ENCODE measurements around the gene CAMK2D. TPM values are rescaled to one million over a fixed set of nuclear protein-coding genes. Genes with fewer than 3 reads are reported as not detected.
"Not testable (repeated sequence)": the region's sequence is repeated elsewhere in the genome, so short reads cannot be mapped to it uniquely, and the experiment has no call there.

CAMK2D gene
- total and polyA plus RNA-seq, 2 experiments from 2014 or later = 4.9 to 14.6 TPM

GRCh38 chr4:113764720-113765264, 3.3 kb upstream of the CAMK2D start:
- Mint-ChIP-seq H3K36me3 (ENCODE audit: low read depth) (no peaks in the 10 kb centered on the region), H3K9me3 (no peaks in the 10 kb centered on the region), H3K27me3 (ENCODE audit: insufficient read depth, low read depth, poor library complexity) (peaks cover 13% of the 10 kb centered on the region), H3K4me1 (peaks cover 14% of the 10 kb centered on the region; the same call in 2 of the 3 replicates), H3K27ac (no peak overlapping the region), H3K4me3 (no peak overlapping the region)
- H3F3A ChIP-seq (replicated peaks; ENCODE audit: low read depth) = no peaks in the 10 kb centered on the region
- TF ChIP-seq JUNB (IDR thresholded peaks at IDR 0.05; ENCODE audit: unreplicated experiment) = no peak
- DNase-seq (ENCODE audit: low spot score) = no peak
- peaks cover 9% of the 10 kb centered on the region; the same call in 1 of the 2 replicates for H3K4me1 ChIP-seq (ENCODE audit: insufficient read depth)
- 0 out of 2 replicates have a peak overlapping the region, but pooled peaks have one; percentile 8 for H2AFZ ChIP-seq
- no peak overlapping the region for H3K4me3 ChIP-seq
- no peak overlapping the region for H3K4me2 ChIP-seq
- H3K36me3 ChIP-seq (ENCODE audit: insufficient read depth) = no peaks in the 10 kb centered on the region
- peaks cover 9% of the 10 kb centered on the region for H3K27me3 ChIP-seq (ENCODE audit: insufficient read depth)
- H3K9me2 ChIP-seq (ENCODE audit: insufficient read depth) = no peaks in the 10 kb centered on the region
- ATAC-seq = no peak
- H3K27ac ChIP-seq (ENCODE audit: low read depth) = no peak overlapping the region
- no peaks in the 10 kb centered on the region for H4K20me1 ChIP-seq (replicated peaks; ENCODE audit: insufficient read depth)
- H3K79me2 ChIP-seq (replicated peaks; ENCODE audit: insufficient read depth) = no peaks in the 10 kb centered on the region

GRCh38 chr4:113763923-113764322, 2.4 kb upstream of the CAMK2D start:
- H3K36me3 Mint-ChIP-seq (ENCODE audit: low read depth); H3F3A ChIP-seq (replicated peaks; ENCODE audit: low read depth); H3K4me3 ChIP-seq; H3K9me2 ChIP-seq (ENCODE audit: insufficient read depth); H4K20me1 ChIP-seq (replicated peaks; ENCODE audit: insufficient read depth); H3K4me2 ChIP-seq; ATAC-seq; DNase-seq (ENCODE audit: low spot score); H3K79me2 ChIP-seq (replicated peaks; ENCODE audit: insufficient read depth); H3K9me3 Mint-ChIP-seq; H3K27ac ChIP-seq (ENCODE audit: low read depth); H3K27ac Mint-ChIP-seq; H2AFZ ChIP-seq; H3K4me3 Mint-ChIP-seq; H3K36me3 ChIP-seq (ENCODE audit: insufficient read depth): not testable (repeated sequence)
- peaks cover 13% of the 10 kb centered on the region for H3K27me3 Mint-ChIP-seq (ENCODE audit: insufficient read depth, low read depth, poor library complexity)
- peaks cover 18% of the 10 kb centered on the region; the same call in 2 of the 3 replicates for H3K4me1 Mint-ChIP-seq
- Histone ChIP-seq H3K4me1 (ENCODE audit: insufficient read depth) (peaks cover 16% of the 10 kb centered on the region; the same call in 1 of the 2 replicates), H3K27me3 (ENCODE audit: insufficient read depth) (peaks cover 18% of the 10 kb centered on the region)

GRCh38 chr4:113763029-113763285, 1.4 kb upstream of the CAMK2D start:
- Histone ChIP-seq H3K79me2 (replicated peaks; ENCODE audit: insufficient read depth) (no peaks in the 10 kb centered on the region; the same call in 1 of the 2 replicates), H3K4me2 (peak overlapping the region; percentile 69), H4K20me1 (replicated peaks; ENCODE audit: insufficient read depth) (no peaks in the 10 kb centered on the region), H3K4me3 (peak overlapping the region; percentile 81), H2AFZ (peak overlapping the region; percentile 0; the same call in 1 of the 2 replicates), H3F3A (replicated peaks; ENCODE audit: low read depth) (no peaks in the 10 kb centered on the region), H3K36me3 (ENCODE audit: insufficient read depth) (no peaks in the 10 kb centered on the region), H3K27me3 (ENCODE audit: insufficient read depth) (peaks cover 27% of the 10 kb centered on the region), H3K9me2 (ENCODE audit: insufficient read depth) (no peaks in the 10 kb centered on the region), H3K4me1 (ENCODE audit: insufficient read depth) (peaks cover 23% of the 10 kb centered on the region), H3K27ac (ENCODE audit: low read depth) (peak overlapping the region; percentile 86)
- H3K4me1 Mint-ChIP-seq = peaks cover 20% of the 10 kb centered on the region; the same call in 2 of the 3 replicates
- ATAC-seq (no peak), DNase-seq (ENCODE audit: low spot score) (no peak)
- no peaks in the 10 kb centered on the region for H3K9me3 Mint-ChIP-seq
- H3K27me3 Mint-ChIP-seq (ENCODE audit: insufficient read depth, low read depth, poor library complexity) = peaks cover 13% of the 10 kb centered on the region
- peak overlapping the region; percentile 82 for H3K4me3 Mint-ChIP-seq
- H3K27ac Mint-ChIP-seq = peak overlapping the region; percentile 98
- H3K36me3 Mint-ChIP-seq (ENCODE audit: low read depth) = no peaks in the 10 kb centered on the region
- TF ChIP-seq EZH2phosphoT487 (IDR thresholded peaks at IDR 0.05; ENCODE audit: unreplicated experiment) (no peak), POLR2AphosphoS5 (IDR thresholded peaks at IDR 0.05; ENCODE audit: low read depth) (no peak), STAT1 (IDR thresholded peaks at IDR 0.05; ENCODE audit: unreplicated experiment) (no peak), CREB1 (CRISPR knock-in tag; IDR thresholded peaks at IDR 0.05; ENCODE audit: low read depth) (no peak), ZNF114 (CRISPR knock-in tag; IDR thresholded peaks at IDR 0.05) (no peak), ZNF331 (CRISPR knock-in tag; IDR thresholded peaks at IDR 0.05; ENCODE audit: low read depth) (no peak), CTCF (conservative IDR thresholded peaks at IDR 0.05; ENCODE audit: low read depth in 2 of 2) (no peak), NANOG (IDR thresholded peaks at IDR 0.05; ENCODE audit: borderline replicate concordance) (no peak)
- TF ChIP-seq, protein P1, sequence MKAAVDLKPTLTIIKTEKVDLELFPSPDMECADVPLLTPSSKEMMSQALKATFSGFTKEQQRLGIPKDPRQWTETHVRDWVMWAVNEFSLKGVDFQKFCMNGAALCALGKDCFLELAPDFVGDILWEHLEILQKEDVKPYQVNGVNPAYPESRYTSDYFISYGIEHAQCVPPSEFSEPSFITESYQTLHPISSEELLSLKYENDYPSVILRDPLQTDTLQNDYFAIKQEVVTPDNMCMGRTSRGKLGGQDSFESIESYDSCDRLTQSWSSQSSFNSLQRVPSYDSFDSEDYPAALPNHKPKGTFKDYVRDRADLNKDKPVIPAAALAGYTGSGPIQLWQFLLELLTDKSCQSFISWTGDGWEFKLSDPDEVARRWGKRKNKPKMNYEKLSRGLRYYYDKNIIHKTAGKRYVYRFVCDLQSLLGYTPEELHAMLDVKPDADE (IDR thresholded peaks at IDR 0.05) = no peak
- TF ChIP-seq, protein P2, sequence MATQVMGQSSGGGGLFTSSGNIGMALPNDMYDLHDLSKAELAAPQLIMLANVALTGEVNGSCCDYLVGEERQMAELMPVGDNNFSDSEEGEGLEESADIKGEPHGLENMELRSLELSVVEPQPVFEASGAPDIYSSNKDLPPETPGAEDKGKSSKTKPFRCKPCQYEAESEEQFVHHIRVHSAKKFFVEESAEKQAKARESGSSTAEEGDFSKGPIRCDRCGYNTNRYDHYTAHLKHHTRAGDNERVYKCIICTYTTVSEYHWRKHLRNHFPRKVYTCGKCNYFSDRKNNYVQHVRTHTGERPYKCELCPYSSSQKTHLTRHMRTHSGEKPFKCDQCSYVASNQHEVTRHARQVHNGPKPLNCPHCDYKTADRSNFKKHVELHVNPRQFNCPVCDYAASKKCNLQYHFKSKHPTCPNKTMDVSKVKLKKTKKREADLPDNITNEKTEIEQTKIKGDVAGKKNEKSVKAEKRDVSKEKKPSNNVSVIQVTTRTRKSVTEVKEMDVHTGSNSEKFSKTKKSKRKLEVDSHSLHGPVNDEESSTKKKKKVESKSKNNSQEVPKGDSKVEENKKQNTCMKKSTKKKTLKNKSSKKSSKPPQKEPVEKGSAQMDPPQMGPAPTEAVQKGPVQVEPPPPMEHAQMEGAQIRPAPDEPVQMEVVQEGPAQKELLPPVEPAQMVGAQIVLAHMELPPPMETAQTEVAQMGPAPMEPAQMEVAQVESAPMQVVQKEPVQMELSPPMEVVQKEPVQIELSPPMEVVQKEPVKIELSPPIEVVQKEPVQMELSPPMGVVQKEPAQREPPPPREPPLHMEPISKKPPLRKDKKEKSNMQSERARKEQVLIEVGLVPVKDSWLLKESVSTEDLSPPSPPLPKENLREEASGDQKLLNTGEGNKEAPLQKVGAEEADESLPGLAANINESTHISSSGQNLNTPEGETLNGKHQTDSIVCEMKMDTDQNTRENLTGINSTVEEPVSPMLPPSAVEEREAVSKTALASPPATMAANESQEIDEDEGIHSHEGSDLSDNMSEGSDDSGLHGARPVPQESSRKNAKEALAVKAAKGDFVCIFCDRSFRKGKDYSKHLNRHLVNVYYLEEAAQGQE (IDR thresholded peaks at IDR 0.05; ENCODE audit: unreplicated experiment) = no peak
